Gastrocnemius medialis (tissue), 4 donors: ENCODE results near the gene IGSF1.

Source experiments
- POLR2A ChIP-seq, 2 donors: fragments of 450-650 bp; IDR thresholded peaks; one replicate each; pipeline ENCODE4 v1.6.1; 2017; ENCODE audit warnings: antibody characterized with exemption in 2 of 2, mild to moderate bottlenecking in 2 of 2, moderate library complexity in 2 of 2
- TF ChIP-seq, protein P1 (sequence below), 5 experiments: fragments of 450-650 bp in 3 of 5; fragments of 200-600 bp in 2 of 5; sonication (generic) in 2 of 5; IDR thresholded peaks in 4 of 5; conservative IDR thresholded peaks in 1 of 5; 1 replicate in 4 of 5; 2 replicates in 1 of 5; pipeline ENCODE4 v1.5.1; 2016 to 2019; ENCODE audit warnings: antibody characterized with exemption in 5 of 5, mild to moderate bottlenecking in 3 of 5, moderate library complexity in 3 of 5

GRCh38 chrX:131330735-131331134 lies 41.6 kb upstream of the IGSF1 start:
- no peak for TF ChIP-seq POLR2A (IDR thresholded peaks at IDR 0.05)
- TF ChIP-seq, protein P1, sequence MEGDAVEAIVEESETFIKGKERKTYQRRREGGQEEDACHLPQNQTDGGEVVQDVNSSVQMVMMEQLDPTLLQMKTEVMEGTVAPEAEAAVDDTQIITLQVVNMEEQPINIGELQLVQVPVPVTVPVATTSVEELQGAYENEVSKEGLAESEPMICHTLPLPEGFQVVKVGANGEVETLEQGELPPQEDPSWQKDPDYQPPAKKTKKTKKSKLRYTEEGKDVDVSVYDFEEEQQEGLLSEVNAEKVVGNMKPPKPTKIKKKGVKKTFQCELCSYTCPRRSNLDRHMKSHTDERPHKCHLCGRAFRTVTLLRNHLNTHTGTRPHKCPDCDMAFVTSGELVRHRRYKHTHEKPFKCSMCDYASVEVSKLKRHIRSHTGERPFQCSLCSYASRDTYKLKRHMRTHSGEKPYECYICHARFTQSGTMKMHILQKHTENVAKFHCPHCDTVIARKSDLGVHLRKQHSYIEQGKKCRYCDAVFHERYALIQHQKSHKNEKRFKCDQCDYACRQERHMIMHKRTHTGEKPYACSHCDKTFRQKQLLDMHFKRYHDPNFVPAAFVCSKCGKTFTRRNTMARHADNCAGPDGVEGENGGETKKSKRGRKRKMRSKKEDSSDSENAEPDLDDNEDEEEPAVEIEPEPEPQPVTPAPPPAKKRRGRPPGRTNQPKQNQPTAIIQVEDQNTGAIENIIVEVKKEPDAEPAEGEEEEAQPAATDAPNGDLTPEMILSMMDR (IDR thresholded peaks at IDR 0.05 in 4 of 5, conservative IDR thresholded peaks at IDR 0.05 in 1 of 5), result no peak
